Measurements from ENCODE around the gene PTPN13. TPM values are rescaled to one million over a fixed set of nuclear protein-coding genes. Genes with fewer than 3 reads are reported as not detected.

The PTPN13 gene
- total RNA-seq, 2 donors from 2014 or later, result 130 to 238 TPM

DNA sequence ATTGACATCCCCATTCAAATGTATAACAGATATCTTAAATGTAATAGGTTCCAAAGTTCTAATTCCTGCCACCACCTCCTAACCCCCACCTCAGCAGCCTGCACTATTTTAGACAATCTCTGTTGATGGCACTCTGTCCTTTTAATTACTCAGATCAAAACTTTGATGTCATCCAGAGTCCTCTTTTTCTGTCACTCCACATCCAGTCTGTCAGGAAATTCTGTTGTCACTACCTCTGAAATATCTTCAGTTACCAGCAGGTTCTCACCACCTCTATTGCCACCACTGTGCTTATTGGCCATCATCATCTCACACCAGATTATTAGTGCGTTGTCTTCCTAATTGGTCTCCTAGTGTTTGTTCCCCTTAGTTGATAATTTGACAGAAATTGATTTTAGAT, 76.2 kb downstream of the PTPN13 start:
- no peak overlapping the region for H3K27ac Mint-ChIP-seq
- no peak overlapping the region for H3K27ac ChIP-seq (ENCODE audit: low read depth, low read length)

GRCh38 chr4:86670756-86671155, 76.6 kb downstream of the PTPN13 start:
- Histone ChIP-seq H3K9me3 (ENCODE audit: control insufficient read depth, low read length) (peaks cover 26% of the 10 kb centered on the region), H3K9ac (ENCODE audit: extremely low read depth, low read length, poor library complexity, severe bottlenecking) (no peak overlapping the region)
- peaks cover 3% of the 10 kb centered on the region for H3K9me3 Mint-ChIP-seq

More for the DNA sequence above, 76.2 kb downstream of the PTPN13 start:
- peaks cover 48% of the 10 kb centered on the region for H3K36me3 ChIP-seq (ENCODE audit: control insufficient read depth, insufficient read depth, low read length)
- H3K27me3 Mint-ChIP-seq (ENCODE audit: insufficient read depth), result no peaks in the 10 kb centered on the region
- H3K9me3 ChIP-seq (ENCODE audit: control insufficient read depth, low read length), result peaks cover 26% of the 10 kb centered on the region
- H3K9ac ChIP-seq (ENCODE audit: extremely low read depth, low read length, poor library complexity, severe bottlenecking), result no peak overlapping the region
- no peaks in the 10 kb centered on the region for H3K27me3 ChIP-seq (ENCODE audit: control insufficient read depth, insufficient read depth, low read length, poor library complexity, severe bottlenecking)
- DNase-seq, result no peak
- 96% methylated on average over 1 of the region's 1 CpG; no CpG with 5 or more reads in 1 of the 2 experiments for WGBS, 2 experiments (ENCODE audit: insufficient coverage in 1 of 2, insufficient read length in 1 of 2)
- peaks cover 3% of the 10 kb centered on the region for H3K4me1 Mint-ChIP-seq
- no peaks in the 10 kb centered on the region for H3K4me1 ChIP-seq (ENCODE audit: control insufficient read depth, insufficient read depth, low read length)
- no peak overlapping the region for H3K4me3 ChIP-seq (ENCODE audit: low read length)
- TF ChIP-seq, protein P1, sequence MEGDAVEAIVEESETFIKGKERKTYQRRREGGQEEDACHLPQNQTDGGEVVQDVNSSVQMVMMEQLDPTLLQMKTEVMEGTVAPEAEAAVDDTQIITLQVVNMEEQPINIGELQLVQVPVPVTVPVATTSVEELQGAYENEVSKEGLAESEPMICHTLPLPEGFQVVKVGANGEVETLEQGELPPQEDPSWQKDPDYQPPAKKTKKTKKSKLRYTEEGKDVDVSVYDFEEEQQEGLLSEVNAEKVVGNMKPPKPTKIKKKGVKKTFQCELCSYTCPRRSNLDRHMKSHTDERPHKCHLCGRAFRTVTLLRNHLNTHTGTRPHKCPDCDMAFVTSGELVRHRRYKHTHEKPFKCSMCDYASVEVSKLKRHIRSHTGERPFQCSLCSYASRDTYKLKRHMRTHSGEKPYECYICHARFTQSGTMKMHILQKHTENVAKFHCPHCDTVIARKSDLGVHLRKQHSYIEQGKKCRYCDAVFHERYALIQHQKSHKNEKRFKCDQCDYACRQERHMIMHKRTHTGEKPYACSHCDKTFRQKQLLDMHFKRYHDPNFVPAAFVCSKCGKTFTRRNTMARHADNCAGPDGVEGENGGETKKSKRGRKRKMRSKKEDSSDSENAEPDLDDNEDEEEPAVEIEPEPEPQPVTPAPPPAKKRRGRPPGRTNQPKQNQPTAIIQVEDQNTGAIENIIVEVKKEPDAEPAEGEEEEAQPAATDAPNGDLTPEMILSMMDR (conservative IDR thresholded peaks at IDR 0.05), result no peak
- H3K9me3 Mint-ChIP-seq, result peaks cover 3% of the 10 kb centered on the region
- H3K4me3 Mint-ChIP-seq, result no peak overlapping the region
- peaks cover 56% of the 10 kb centered on the region for H3K36me3 Mint-ChIP-seq (ENCODE audit: low read depth)

DNA sequence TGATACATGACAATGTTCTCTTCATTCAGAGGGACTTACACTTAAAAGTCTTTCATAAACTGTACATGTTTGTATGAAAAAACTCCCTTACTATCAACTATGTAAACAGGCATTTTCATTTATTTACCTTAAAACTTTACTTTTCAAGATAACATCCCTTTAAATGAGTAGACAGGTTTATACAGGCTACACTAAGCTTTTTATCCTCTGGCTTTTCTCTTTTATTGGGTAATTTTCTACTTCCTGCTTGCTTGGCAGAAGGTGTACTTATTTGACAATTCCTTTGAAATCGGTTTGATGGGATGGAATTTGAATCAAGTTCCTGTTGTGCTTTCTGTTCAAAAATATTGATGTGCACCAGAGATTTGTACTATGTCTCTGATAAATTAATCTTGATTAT, 81.4 kb downstream of the PTPN13 start:
- Histone ChIP-seq H3K9ac (ENCODE audit: extremely low read depth, low read length, poor library complexity, severe bottlenecking) (no peak overlapping the region), H3K4me1 (ENCODE audit: control insufficient read depth, insufficient read depth, low read length) (peaks cover 3% of the 10 kb centered on the region), H3K27ac (ENCODE audit: low read depth, low read length) (no peak overlapping the region), H3K36me3 (ENCODE audit: control insufficient read depth, insufficient read depth, low read length) (peaks cover 57% of the 10 kb centered on the region), H3K27me3 (ENCODE audit: control insufficient read depth, insufficient read depth, low read length, poor library complexity, severe bottlenecking) (no peaks in the 10 kb centered on the region), H3K4me3 (ENCODE audit: low read length) (no peak overlapping the region), H3K9me3 (ENCODE audit: control insufficient read depth, low read length) (peaks cover 22% of the 10 kb centered on the region)
- H3K36me3 Mint-ChIP-seq (ENCODE audit: low read depth), result peaks cover 41% of the 10 kb centered on the region
- H3K27me3 Mint-ChIP-seq (ENCODE audit: insufficient read depth), result no peaks in the 10 kb centered on the region
- 83 to 93% methylated on average over 1 of the region's 1 CpG for WGBS, 2 experiments (ENCODE audit: insufficient coverage in 1 of 2, insufficient read length in 1 of 2)
- DNase-seq, result no peak
- no peak overlapping the region for H3K4me3 Mint-ChIP-seq
- TF ChIP-seq, protein P1 (conservative IDR thresholded peaks at IDR 0.05), result no peak
- H3K27ac Mint-ChIP-seq, result no peak overlapping the region
- H3K9me3 Mint-ChIP-seq, result peaks cover 3% of the 10 kb centered on the region
- peaks cover 13% of the 10 kb centered on the region for H3K4me1 Mint-ChIP-seq

More at GRCh38 chr4:86670756-86671155, 76.6 kb downstream of the PTPN13 start:
- H3K27ac Mint-ChIP-seq, result no peak overlapping the region
- H3K27ac ChIP-seq (ENCODE audit: low read depth, low read length), result no peak overlapping the region
- TF ChIP-seq, protein P1 (conservative IDR thresholded peaks at IDR 0.05), result no peak
- H3K27me3 Mint-ChIP-seq (ENCODE audit: insufficient read depth), result no peaks in the 10 kb centered on the region
- H3K27me3 ChIP-seq (ENCODE audit: control insufficient read depth, insufficient read depth, low read length, poor library complexity, severe bottlenecking), result no peaks in the 10 kb centered on the region
- 98 to 100% methylated on average over 1 to 2 of the region's 2 CpGs for WGBS, 2 experiments (ENCODE audit: insufficient coverage in 1 of 2, insufficient read length in 1 of 2)
- no peak overlapping the region for H3K4me3 Mint-ChIP-seq
- no peaks in the 10 kb centered on the region for H3K4me1 ChIP-seq (ENCODE audit: control insufficient read depth, insufficient read depth, low read length)
- H3K4me1 Mint-ChIP-seq, result peaks cover 3% of the 10 kb centered on the region
- H3K4me3 ChIP-seq (ENCODE audit: low read length), result no peak overlapping the region
- DNase-seq, result no peak
- H3K36me3 ChIP-seq (ENCODE audit: control insufficient read depth, insufficient read depth, low read length), result peaks cover 52% of the 10 kb centered on the region
- H3K36me3 Mint-ChIP-seq (ENCODE audit: low read depth), result peaks cover 58% of the 10 kb centered on the region
